ENCODE measurements around the gene PRR16.

PRR16 gene

DNA sequence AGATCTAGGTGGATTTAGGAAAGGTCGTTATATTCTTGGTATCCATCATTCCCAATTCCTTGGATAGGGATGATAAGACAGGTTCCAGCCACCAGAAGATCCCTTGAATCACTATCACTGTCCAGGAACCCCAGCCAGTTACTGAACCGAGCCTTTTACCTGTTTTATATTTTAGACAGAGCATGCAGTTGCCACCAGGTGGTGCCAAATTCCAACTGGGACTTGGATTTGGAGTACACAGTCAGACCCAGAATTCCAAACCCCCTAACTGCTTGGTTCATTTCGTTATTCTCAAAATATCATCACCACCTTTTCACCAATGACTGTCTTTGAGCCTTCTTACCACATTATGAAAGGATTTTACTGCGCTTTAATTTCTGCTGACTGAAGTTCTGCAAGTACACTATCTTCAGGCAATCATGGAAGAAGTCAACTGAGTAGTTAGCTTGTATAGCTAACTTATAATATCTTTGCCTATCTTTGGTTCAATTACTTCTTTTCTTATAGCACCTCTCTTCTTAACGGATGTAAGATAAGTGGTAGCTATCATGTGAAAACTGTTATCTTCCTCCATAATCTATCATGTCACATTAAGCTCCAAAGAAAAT is 191.8 kb downstream of the PRR16 start:
- H3K4me3 ChIP-seq (ENCODE audit: low read length) = no peak overlapping the region
- DNase-seq (ENCODE audit: low read depth) = peak; percentile 6
- TF ChIP-seq CTCF (conservative IDR thresholded peaks at IDR 0.05; ENCODE audit: low read length) = peak; percentile 48

DNA sequence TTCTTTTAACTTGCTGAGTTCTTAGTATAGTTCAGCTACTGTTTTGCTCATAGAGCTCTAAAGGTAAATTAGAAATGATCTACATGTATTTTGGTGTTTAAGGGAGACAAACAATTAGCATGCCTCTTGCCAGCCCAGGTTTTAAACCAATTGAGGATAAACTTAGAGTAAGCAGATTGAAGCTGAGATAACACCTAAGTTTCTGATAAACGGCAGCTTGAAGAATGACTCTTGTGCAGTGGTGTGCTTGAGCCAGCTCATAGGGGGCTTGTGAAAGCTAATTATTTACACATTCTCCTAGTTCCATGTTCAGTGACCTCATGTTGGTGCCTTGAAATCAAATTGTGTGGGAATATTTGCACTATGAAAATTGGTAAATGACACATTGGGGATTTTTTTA is 193.0 kb downstream of the PRR16 start:
- no peak for DNase-seq (ENCODE audit: low read depth)
- no peak overlapping the region for H3K4me3 ChIP-seq (ENCODE audit: low read length)
- TF ChIP-seq CTCF (conservative IDR thresholded peaks at IDR 0.05; ENCODE audit: low read length) = no peak

DNA sequence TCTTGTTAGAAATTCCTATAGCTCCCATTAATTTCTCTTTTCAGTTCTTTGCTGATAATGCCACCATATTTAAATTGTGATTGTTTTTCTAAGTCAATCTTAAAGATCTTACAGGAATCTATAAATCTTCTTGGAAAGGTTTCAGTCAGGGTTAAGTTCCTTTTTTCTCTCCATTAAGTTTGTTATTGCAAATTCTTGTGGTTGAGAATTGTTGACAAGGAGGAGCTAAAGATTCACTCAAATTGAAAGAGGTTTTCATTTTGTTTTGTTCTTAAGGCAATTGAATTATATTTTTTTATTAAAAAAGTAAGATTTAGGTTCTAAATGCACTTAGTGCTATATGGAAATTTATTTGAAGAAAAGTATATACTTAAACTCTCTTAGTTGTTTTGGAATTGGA is 213.4 kb downstream of the PRR16 start:
- TF ChIP-seq CTCF (conservative IDR thresholded peaks at IDR 0.05; ENCODE audit: low read length) = no peak
- H3K4me3 ChIP-seq (ENCODE audit: low read length) = no peak overlapping the region

GRCh38 chr5:120678279-120678678 is 214.2 kb downstream of the PRR16 start:
- no peak for TF ChIP-seq CTCF (conservative IDR thresholded peaks at IDR 0.05; ENCODE audit: low read length)
- DNase-seq (ENCODE audit: low read depth) = peak; percentile 38

More for the DNA sequence above, 213.4 kb downstream of the PRR16 start:
- no peak for DNase-seq (ENCODE audit: low read depth)

GRCh38 chr5:120682851-120683250 is 218.8 kb downstream of the PRR16 start:
- H3K4me3 ChIP-seq (ENCODE audit: low read length) = no peak overlapping the region
- DNase-seq (ENCODE audit: low read depth) = peak; percentile 91
- no peak for TF ChIP-seq CTCF (conservative IDR thresholded peaks at IDR 0.05; ENCODE audit: low read length)

More at GRCh38 chr5:120678279-120678678, 214.2 kb downstream of the PRR16 start:
- no peak overlapping the region for H3K4me3 ChIP-seq (ENCODE audit: low read length)

- TF ChIP-seq CTCF (conservative IDR thresholded peaks at IDR 0.05; ENCODE audit: low read length) = no peak
These were observed 219.5 kb downstream of the PRR16 start for GRCh38 chr5:120683580-120683979.

DNA sequence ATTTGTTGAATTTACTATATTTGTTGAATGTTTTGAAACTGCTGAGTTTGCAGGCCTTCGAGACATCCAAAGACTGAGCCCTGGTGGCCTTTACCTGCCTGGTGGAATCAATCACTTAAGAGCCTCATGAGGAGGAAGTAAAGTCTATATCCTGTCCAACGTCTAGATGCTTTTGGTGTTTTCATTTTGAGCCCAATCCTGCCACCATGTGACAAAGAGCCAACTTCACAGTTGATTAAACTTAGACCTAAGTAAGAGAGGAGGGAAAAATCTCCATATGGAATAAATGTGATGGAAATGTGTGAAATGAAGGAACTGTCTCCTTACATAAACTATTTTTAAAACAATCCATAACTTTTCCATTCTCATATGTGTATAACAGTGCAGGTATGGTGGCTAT is 220.1 kb downstream of the PRR16 start:
- DNase-seq (ENCODE audit: low read depth) = peak; percentile 45
- peak; percentile 13; the same call in 1 of the 2 replicates for TF ChIP-seq CTCF (conservative IDR thresholded peaks at IDR 0.05; ENCODE audit: low read length)
- no peak overlapping the region for H3K4me3 ChIP-seq (ENCODE audit: low read length)

More at GRCh38 chr5:120683580-120683979, 219.5 kb downstream of the PRR16 start:
- DNase-seq (ENCODE audit: low read depth) = no peak
- no peak overlapping the region for H3K4me3 ChIP-seq (ENCODE audit: low read length)
